ENCODE results near the gene UCKL1. TPM values are rescaled to one million over a fixed set of nuclear protein-coding genes. Genes with fewer than 3 reads are reported as not detected.
"Not testable (repeated sequence)": the region's sequence is repeated elsewhere in the genome, so short reads cannot be mapped to it uniquely, and the experiment has no call there.

UCKL1 gene
- total and polyA plus RNA-seq, 2 experiments from 2014 or later: 18.5 to 52.2 TPM

- no peak overlapping the region for H3K4me3 ChIP-seq
- peaks cover 12% of the 10 kb centered on the region for H3K79me2 ChIP-seq
- TF ChIP-seq, protein P1, sequence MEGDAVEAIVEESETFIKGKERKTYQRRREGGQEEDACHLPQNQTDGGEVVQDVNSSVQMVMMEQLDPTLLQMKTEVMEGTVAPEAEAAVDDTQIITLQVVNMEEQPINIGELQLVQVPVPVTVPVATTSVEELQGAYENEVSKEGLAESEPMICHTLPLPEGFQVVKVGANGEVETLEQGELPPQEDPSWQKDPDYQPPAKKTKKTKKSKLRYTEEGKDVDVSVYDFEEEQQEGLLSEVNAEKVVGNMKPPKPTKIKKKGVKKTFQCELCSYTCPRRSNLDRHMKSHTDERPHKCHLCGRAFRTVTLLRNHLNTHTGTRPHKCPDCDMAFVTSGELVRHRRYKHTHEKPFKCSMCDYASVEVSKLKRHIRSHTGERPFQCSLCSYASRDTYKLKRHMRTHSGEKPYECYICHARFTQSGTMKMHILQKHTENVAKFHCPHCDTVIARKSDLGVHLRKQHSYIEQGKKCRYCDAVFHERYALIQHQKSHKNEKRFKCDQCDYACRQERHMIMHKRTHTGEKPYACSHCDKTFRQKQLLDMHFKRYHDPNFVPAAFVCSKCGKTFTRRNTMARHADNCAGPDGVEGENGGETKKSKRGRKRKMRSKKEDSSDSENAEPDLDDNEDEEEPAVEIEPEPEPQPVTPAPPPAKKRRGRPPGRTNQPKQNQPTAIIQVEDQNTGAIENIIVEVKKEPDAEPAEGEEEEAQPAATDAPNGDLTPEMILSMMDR (IDR thresholded peaks at IDR 0.05; ENCODE audit: poor library complexity): no peak
- TF ChIP-seq EZH2 (IDR thresholded peaks at IDR 0.05; ENCODE audit: borderline replicate concordance): no peak
- TF ChIP-seq EZH2phosphoT487 (IDR thresholded peaks at IDR 0.05; ENCODE audit: low read depth, severe bottlenecking, unreplicated experiment): no peak
- WGBS (ENCODE audit: low lambda C conversion rate, missing lambda C conversion rate): 87% methylated on average over 18 of the region's 18 CpGs
- H2AFZ ChIP-seq: no peak overlapping the region
- no peaks in the 10 kb centered on the region for H3K9me2 ChIP-seq (replicated peaks; ENCODE audit: insufficient read depth)
- H3K9me3 ChIP-seq (ENCODE audit: low read depth): no peaks in the 10 kb centered on the region
- peaks cover 8% of the 10 kb centered on the region for H3K4me1 ChIP-seq (ENCODE audit: insufficient read depth)
- DNase-seq (ENCODE audit: low spot score): no peak
- no peaks in the 10 kb centered on the region for H3K36me3 ChIP-seq (replicated peaks; ENCODE audit: insufficient read depth, low read depth)
- no peak overlapping the region for H3K4me2 ChIP-seq
- H3K27me3 ChIP-seq: no peaks in the 10 kb centered on the region
- no peak overlapping the region for H3K27ac ChIP-seq
- H4K20me1 ChIP-seq (ENCODE audit: insufficient read depth, poor library complexity, severe bottlenecking): no peaks in the 10 kb centered on the region
Measured at GRCh38 chr20:63972312-63973159, 16.3 kb upstream of the UCKL1 start.

- H3K27me3 ChIP-seq; H2AFZ ChIP-seq; H3K9me3 ChIP-seq (ENCODE audit: low read depth); H3K4me3 ChIP-seq; DNase-seq (ENCODE audit: low spot score); H3K4me1 ChIP-seq (ENCODE audit: insufficient read depth); H4K20me1 ChIP-seq (ENCODE audit: insufficient read depth, poor library complexity, severe bottlenecking); H3K9me2 ChIP-seq (replicated peaks; ENCODE audit: insufficient read depth); H3K36me3 ChIP-seq (replicated peaks; ENCODE audit: insufficient read depth, low read depth); H3K4me2 ChIP-seq; H3K27ac ChIP-seq: not testable (repeated sequence)
- WGBS (ENCODE audit: low lambda C conversion rate, missing lambda C conversion rate): 91% methylated on average over 10 of the region's 10 CpGs
- H3K79me2 ChIP-seq: peaks cover 12% of the 10 kb centered on the region
Measured at GRCh38 chr20:63971960-63972311, 15.7 kb upstream of the UCKL1 start.

- Histone ChIP-seq H3K4me1 (ENCODE audit: insufficient read depth) (peaks cover 7% of the 10 kb centered on the region), H3K79me2 (peaks cover 12% of the 10 kb centered on the region), H3K27ac (no peak overlapping the region), H4K20me1 (ENCODE audit: insufficient read depth, poor library complexity, severe bottlenecking) (no peaks in the 10 kb centered on the region), H3K4me3 (no peak overlapping the region), H3K27me3 (no peaks in the 10 kb centered on the region), H2AFZ (no peak overlapping the region), H3K9me2 (replicated peaks; ENCODE audit: insufficient read depth) (no peaks in the 10 kb centered on the region), H3K36me3 (replicated peaks; ENCODE audit: insufficient read depth, low read depth) (no peaks in the 10 kb centered on the region), H3K4me2 (peak overlapping the region; percentile 97), H3K9me3 (ENCODE audit: low read depth) (no peaks in the 10 kb centered on the region)
- TF ChIP-seq, protein P1 (IDR thresholded peaks at IDR 0.05; ENCODE audit: poor library complexity): no peak
- TF ChIP-seq EZH2 (IDR thresholded peaks at IDR 0.05; ENCODE audit: borderline replicate concordance): no peak
- no peak for TF ChIP-seq EZH2phosphoT487 (IDR thresholded peaks at IDR 0.05; ENCODE audit: low read depth, severe bottlenecking, unreplicated experiment)
- WGBS (ENCODE audit: low lambda C conversion rate, missing lambda C conversion rate): 87% methylated on average over 5 of the region's 5 CpGs
- DNase-seq (ENCODE audit: low spot score): no peak
Measured at GRCh38 chr20:63970714-63971431, 14.7 kb upstream of the UCKL1 start.

Data from hepatocyte (in vitro differentiated cells).